ENCODE measurements around the gene ESRRA. TPM values are rescaled to one million over a fixed set of nuclear protein-coding genes. Genes with fewer than 3 reads are reported as not detected.
A peak's percentile ranks its signal among the peaks of the same experiment; 100 is the strongest.

The ESRRA gene
- total RNA-seq, 1 experiment from 2014 or later, result 63.4 TPM

- intact Hi-C loops (cut with micrococcal nuclease), result no loop called here
- Mint-ChIP-seq H3K9me3 (ENCODE audit: unreplicated experiment) (no peaks in the 10 kb centered on the region), H3K36me3 (ENCODE audit: insufficient read depth, unreplicated experiment) (peaks cover 49% of the 10 kb centered on the region), H3K27me3 (ENCODE audit: insufficient read depth, unreplicated experiment) (no peaks in the 10 kb centered on the region), H3K4me3 (ENCODE audit: unreplicated experiment) (peak overlapping the region; percentile 76), H3K4me1 (ENCODE audit: insufficient read depth, unreplicated experiment) (peaks cover 10% of the 10 kb centered on the region), H3K27ac (ENCODE audit: low read depth, unreplicated experiment) (peak overlapping the region; percentile 84)
- BruUV-seq (replicated peaks), result no TSS peak
- TF ChIP-seq CTCF (IDR thresholded peaks at IDR 0.05; ENCODE audit: unreplicated experiment), result no peak
- CTCF ChIA-PET, result interaction anchor here (0.6 to 9.9 kb wide), 8 partner anchors 9 to 495 kb away, joined by 3 to 96 read pairs (median 6); partner anchors contain the start of genes CATSPERZ, PLCB3 and SF1
- no peak for DNase-seq (ENCODE audit: unreplicated experiment)
- POLR2A ChIA-PET, result interaction anchor here (1.0 to 8.2 kb wide), 7 partner anchors 13 to 57 kb away, joined by 3 to 125 read pairs (median 10); partner anchors contain the start of genes ESRRA, NUDT22, PPP1R14B and PRDX5
Measured at GRCh38 chr11:64283092-64283491, 22.2 kb upstream of the ESRRA start.

DNA sequence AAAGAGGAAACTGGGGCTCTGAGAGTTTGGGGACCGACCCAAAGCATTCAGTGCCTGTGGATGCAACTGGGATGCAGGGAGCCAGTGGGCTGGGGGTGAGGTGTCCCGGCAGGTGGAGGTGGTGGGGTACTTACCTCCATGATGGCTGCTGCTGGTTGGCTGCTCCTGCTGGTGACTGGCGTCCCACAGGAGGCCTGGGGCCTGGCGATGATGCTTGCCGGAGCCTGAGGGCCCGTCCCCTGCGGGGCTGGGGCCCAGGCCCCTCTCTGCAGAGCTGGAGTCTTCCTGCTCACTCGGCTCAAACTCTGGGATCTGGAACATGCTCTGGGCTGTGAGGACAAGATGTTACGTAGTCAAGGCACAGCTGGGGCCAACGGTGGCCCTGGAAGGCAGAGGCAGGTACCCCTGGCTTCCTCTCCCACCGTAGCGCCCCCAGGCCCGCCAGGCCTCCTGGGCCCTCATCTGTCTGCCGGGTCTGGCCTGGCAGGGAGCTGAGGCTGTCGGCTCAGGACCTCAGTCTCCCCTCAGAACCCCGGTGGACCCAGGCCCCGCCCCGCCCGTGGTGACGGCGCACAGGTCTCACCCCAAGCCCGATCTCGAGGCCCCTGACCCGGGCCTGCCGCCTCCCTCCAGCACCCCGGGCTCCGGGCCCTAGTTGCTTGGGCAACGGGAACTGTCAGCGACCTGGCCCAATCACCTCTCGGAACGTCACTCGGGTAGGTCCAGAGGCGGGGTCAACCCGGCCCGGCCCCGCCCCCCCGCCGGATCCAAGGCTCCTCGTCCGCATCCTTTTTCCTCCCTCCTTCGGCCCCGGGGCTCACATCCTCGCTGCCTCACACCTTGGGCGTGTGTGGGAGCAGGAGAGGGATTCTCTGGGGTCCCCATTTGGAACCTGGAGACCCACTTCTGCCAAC is 21.0 kb upstream of the ESRRA start, which contains the start of gene BAD:
TSS of gene BAD (minus strand) at position 618 of the 914 bp plus-strand sequence. CDS start at position 321, 297 bp downstream.
- H3K27ac Mint-ChIP-seq (ENCODE audit: low read depth, unreplicated experiment), result peak within 1 kb of the TSS; percentile 84
- TSS peak; percentile 61 for BruUV-seq (replicated peaks)
- peaks cover 39% of the 10 kb centered on the region for H3K36me3 Mint-ChIP-seq (ENCODE audit: insufficient read depth, unreplicated experiment)
- peaks cover 10% of the 10 kb centered on the region for H3K4me1 Mint-ChIP-seq (ENCODE audit: insufficient read depth, unreplicated experiment)
- ChIA-PET CTCF (interaction anchor here (0.5 to 9.9 kb wide), 8 partner anchors 12 to 139 kb away, joined by 3 to 96 read pairs (median 4); partner anchors contain the start of gene CATSPERZ), POLR2A (interaction anchor here (0.5 to 8.2 kb wide), 17 partner anchors 8 to 493 kb away, joined by 3 to 125 read pairs (median 5); partner anchors contain the start of genes CATSPERZ, ESRRA, FKBP2 and NUDT22)
- peak; percentile 94 for DNase-seq (ENCODE audit: unreplicated experiment)
- peak within 1 kb of the TSS; percentile 76 for H3K4me3 Mint-ChIP-seq (ENCODE audit: unreplicated experiment)
- intact Hi-C loops (cut with micrococcal nuclease), result no loop called here
- H3K27me3 Mint-ChIP-seq (ENCODE audit: insufficient read depth, unreplicated experiment), result no peaks in the 10 kb centered on the region
- TF ChIP-seq CTCF (IDR thresholded peaks at IDR 0.05; ENCODE audit: unreplicated experiment), result no peak
- H3K9me3 Mint-ChIP-seq (ENCODE audit: unreplicated experiment), result no peaks in the 10 kb centered on the region

GRCh38 chr11:64284962-64285884 is 20.1 kb upstream of the ESRRA start, which contains the start of gene GPR137:
Gene GPR137 (plus strand): TSS chr11:64285848. CDS start chr11:64286525, 677 bp downstream.
- peaks cover 32% of the 10 kb centered on the region for H3K36me3 Mint-ChIP-seq (ENCODE audit: insufficient read depth, unreplicated experiment)
- H3K9me3 Mint-ChIP-seq (ENCODE audit: unreplicated experiment), result no peaks in the 10 kb centered on the region
- TF ChIP-seq CTCF (IDR thresholded peaks at IDR 0.05; ENCODE audit: unreplicated experiment), result no peak
- peaks cover 10% of the 10 kb centered on the region for H3K4me1 Mint-ChIP-seq (ENCODE audit: insufficient read depth, unreplicated experiment)
- intact Hi-C loops (cut with micrococcal nuclease), result loop anchor here (5.0 kb wide), 2 partner anchors 33 to 98 kb away; partner anchors contain the start of genes PLCB3 and STIP1
- peak; percentile 65 for DNase-seq (ENCODE audit: unreplicated experiment)
- no peaks in the 10 kb centered on the region for H3K27me3 Mint-ChIP-seq (ENCODE audit: insufficient read depth, unreplicated experiment)
- BruUV-seq (replicated peaks), result TSS peak; percentile 77
- ChIA-PET CTCF (interaction anchor here (0.5 to 9.9 kb wide), 4 partner anchors 13 to 138 kb away, joined by 3 to 96 read pairs (median 4); partner anchors contain the start of gene CATSPERZ), POLR2A (interaction anchor here (0.5 to 8.2 kb wide), 19 partner anchors 8 to 492 kb away, joined by 3 to 125 read pairs (median 4); partner anchors contain the start of genes CATSPERZ, ESRRA, FKBP2 and NUDT22)
- peak within 1 kb of the TSS; percentile 84 for H3K27ac Mint-ChIP-seq (ENCODE audit: low read depth, unreplicated experiment)
- H3K4me3 Mint-ChIP-seq (ENCODE audit: unreplicated experiment), result peak within 1 kb of the TSS; percentile 76
